ENCODE results near the gene PSMD8.

Gene PSMD8

GRCh38 chr19:38352611-38353010, 21.8 kb upstream of the PSMD8 start:
- TF ChIP-seq CTCF (IDR thresholded peaks at IDR 0.05; ENCODE audit: low read length), result no peak
- TF ChIP-seq EZH2 (IDR thresholded peaks at IDR 0.05; ENCODE audit: borderline replicate concordance, low read length), result no peak
- Histone ChIP-seq H3K9ac (ENCODE audit: low read length) (no peak overlapping the region), H3K9me3 (ENCODE audit: low read length) (no peaks in the 10 kb centered on the region), H3K4me3 (ENCODE audit: low read depth, low read length, poor library complexity, severe bottlenecking) (no peak overlapping the region), H3K9me2 (ENCODE audit: low read depth, low read length) (no peaks in the 10 kb centered on the region), H3K27me3 (ENCODE audit: insufficient read depth, low read length) (peaks cover 3% of the 10 kb centered on the region; the same call in 1 of the 2 replicates), H4K20me1 (ENCODE audit: insufficient read depth, low read length) (no peaks in the 10 kb centered on the region), H3F3A (ENCODE audit: insufficient read depth, low read length) (no peaks in the 10 kb centered on the region), H3K79me2 (ENCODE audit: insufficient read depth, low read length) (no peaks in the 10 kb centered on the region), H3K4me1 (ENCODE audit: insufficient read depth, low read length, severe bottlenecking) (no peaks in the 10 kb centered on the region), H3K36me3 (ENCODE audit: insufficient read depth, low read length) (no peaks in the 10 kb centered on the region), H2AFZ (ENCODE audit: low read length) (no peak overlapping the region), H3K4me2 (ENCODE audit: low read length) (no peak overlapping the region), H3K27ac (ENCODE audit: low read depth, low read length, poor library complexity, severe bottlenecking) (no peak overlapping the region)

- Histone ChIP-seq H3K9me2 (ENCODE audit: low read depth, low read length) (no peaks in the 10 kb centered on the region), H3K27ac (ENCODE audit: low read depth, low read length, poor library complexity, severe bottlenecking) (no peak overlapping the region), H2AFZ (ENCODE audit: low read length) (no peak overlapping the region), H3K79me2 (ENCODE audit: insufficient read depth, low read length) (no peaks in the 10 kb centered on the region), H3K9me3 (ENCODE audit: low read length) (no peaks in the 10 kb centered on the region), H3K9ac (ENCODE audit: low read length) (no peak overlapping the region), H3K36me3 (ENCODE audit: insufficient read depth, low read length) (no peaks in the 10 kb centered on the region), H3F3A (ENCODE audit: insufficient read depth, low read length) (no peaks in the 10 kb centered on the region), H3K4me1 (ENCODE audit: insufficient read depth, low read length, severe bottlenecking) (no peaks in the 10 kb centered on the region), H4K20me1 (ENCODE audit: insufficient read depth, low read length) (no peaks in the 10 kb centered on the region), H3K4me2 (ENCODE audit: low read length) (no peak overlapping the region), H3K27me3 (ENCODE audit: insufficient read depth, low read length) (peaks cover 10% of the 10 kb centered on the region; the same call in 1 of the 2 replicates), H3K4me3 (ENCODE audit: low read depth, low read length, poor library complexity, severe bottlenecking) (no peak overlapping the region)
- TF ChIP-seq EZH2 (IDR thresholded peaks at IDR 0.05; ENCODE audit: borderline replicate concordance, low read length), result no peak
- TF ChIP-seq CTCF (IDR thresholded peaks at IDR 0.05; ENCODE audit: low read length), result no peak
Measured at GRCh38 chr19:38355728-38356725, 18.3 kb upstream of the PSMD8 start.

GRCh38 chr19:38358071-38358470, 16.3 kb upstream of the PSMD8 start:
- H4K20me1 ChIP-seq (ENCODE audit: insufficient read depth, low read length), result no peaks in the 10 kb centered on the region

More at GRCh38 chr19:38358071-38358470, 16.3 kb upstream of the PSMD8 start:
- TF ChIP-seq CTCF (IDR thresholded peaks at IDR 0.05; ENCODE audit: low read length) (no peak), EZH2 (IDR thresholded peaks at IDR 0.05; ENCODE audit: borderline replicate concordance, low read length) (no peak)
- H3F3A ChIP-seq (ENCODE audit: insufficient read depth, low read length), result no peaks in the 10 kb centered on the region
- no peaks in the 10 kb centered on the region for H3K36me3 ChIP-seq (ENCODE audit: insufficient read depth, low read length)
- no peak overlapping the region for H3K4me3 ChIP-seq (ENCODE audit: low read depth, low read length, poor library complexity, severe bottlenecking)
- H3K4me2 ChIP-seq (ENCODE audit: low read length), result no peak overlapping the region
- no peaks in the 10 kb centered on the region for H3K9me3 ChIP-seq (ENCODE audit: low read length)
- H3K27ac ChIP-seq (ENCODE audit: low read depth, low read length, poor library complexity, severe bottlenecking), result no peak overlapping the region
- H3K79me2 ChIP-seq (ENCODE audit: insufficient read depth, low read length), result no peaks in the 10 kb centered on the region
- no peaks in the 10 kb centered on the region for H3K9me2 ChIP-seq (ENCODE audit: low read depth, low read length)
- peaks cover 10% of the 10 kb centered on the region; the same call in 1 of the 2 replicates for H3K27me3 ChIP-seq (ENCODE audit: insufficient read depth, low read length)
- H2AFZ ChIP-seq (ENCODE audit: low read length), result no peak overlapping the region
- no peak overlapping the region for H3K9ac ChIP-seq (ENCODE audit: low read length)
- peaks cover 8% of the 10 kb centered on the region for H3K4me1 ChIP-seq (ENCODE audit: insufficient read depth, low read length, severe bottlenecking)

Data from OCI-LY1 (cell line).